Measurements from ENCODE around the gene CYP26B1. TPM values are rescaled to one million over a fixed set of nuclear protein-coding genes. Genes with fewer than 3 reads are reported as not detected.

Gene CYP26B1
- total and polyA plus RNA-seq, 11 donors = 0.76 to 5.9 (median 2.1) TPM

DNA sequence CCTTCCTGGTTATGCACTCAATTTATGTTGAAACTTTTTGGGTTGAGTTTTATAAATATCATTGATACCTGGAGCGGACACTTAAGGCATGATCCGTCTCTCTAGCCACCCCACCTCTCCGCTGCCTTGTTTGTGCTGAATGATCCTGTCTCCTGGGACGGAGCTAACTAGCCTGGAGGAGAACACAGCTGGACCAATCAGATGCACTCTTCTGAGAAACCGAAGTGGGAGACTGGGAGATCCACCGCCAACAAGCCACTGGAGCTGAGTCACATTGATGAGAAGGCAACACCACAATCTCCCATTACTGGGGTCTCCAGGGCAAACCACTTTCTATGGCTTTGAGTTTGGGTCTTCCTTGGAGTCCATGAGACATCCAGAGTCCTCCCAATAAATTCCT is 29.3 kb downstream of the CYP26B1 start:
- intact Hi-C loops (cut with DNase I) = no loop called here
- ATAC-seq (no peak), DNase-seq (no peak)
- H3K36me3 ChIP-seq = no peaks in the 10 kb centered on the region
- 81 to 97% (median 94%) methylated on average over 6 of the region's 6 CpGs for WGBS, 4 donors
- H3K9me3 ChIP-seq = peaks cover 0 to 7% (median 0%) of the 10 kb centered on the region in 12 donors
- no peak overlapping the region for H3K27ac ChIP-seq
- TF ChIP-seq POLR2A (IDR thresholded peaks at IDR 0.05) = no peak
- TF ChIP-seq, protein P1, sequence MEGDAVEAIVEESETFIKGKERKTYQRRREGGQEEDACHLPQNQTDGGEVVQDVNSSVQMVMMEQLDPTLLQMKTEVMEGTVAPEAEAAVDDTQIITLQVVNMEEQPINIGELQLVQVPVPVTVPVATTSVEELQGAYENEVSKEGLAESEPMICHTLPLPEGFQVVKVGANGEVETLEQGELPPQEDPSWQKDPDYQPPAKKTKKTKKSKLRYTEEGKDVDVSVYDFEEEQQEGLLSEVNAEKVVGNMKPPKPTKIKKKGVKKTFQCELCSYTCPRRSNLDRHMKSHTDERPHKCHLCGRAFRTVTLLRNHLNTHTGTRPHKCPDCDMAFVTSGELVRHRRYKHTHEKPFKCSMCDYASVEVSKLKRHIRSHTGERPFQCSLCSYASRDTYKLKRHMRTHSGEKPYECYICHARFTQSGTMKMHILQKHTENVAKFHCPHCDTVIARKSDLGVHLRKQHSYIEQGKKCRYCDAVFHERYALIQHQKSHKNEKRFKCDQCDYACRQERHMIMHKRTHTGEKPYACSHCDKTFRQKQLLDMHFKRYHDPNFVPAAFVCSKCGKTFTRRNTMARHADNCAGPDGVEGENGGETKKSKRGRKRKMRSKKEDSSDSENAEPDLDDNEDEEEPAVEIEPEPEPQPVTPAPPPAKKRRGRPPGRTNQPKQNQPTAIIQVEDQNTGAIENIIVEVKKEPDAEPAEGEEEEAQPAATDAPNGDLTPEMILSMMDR (IDR thresholded peaks at IDR 0.05) = no peak
- H3K4me1 ChIP-seq = no peaks in the 10 kb centered on the region
- no peak overlapping the region for H3K4me3 ChIP-seq
- peaks cover 0 to 12% (median 0%) of the 10 kb centered on the region in 9 donors for H3K27me3 ChIP-seq

DNA sequence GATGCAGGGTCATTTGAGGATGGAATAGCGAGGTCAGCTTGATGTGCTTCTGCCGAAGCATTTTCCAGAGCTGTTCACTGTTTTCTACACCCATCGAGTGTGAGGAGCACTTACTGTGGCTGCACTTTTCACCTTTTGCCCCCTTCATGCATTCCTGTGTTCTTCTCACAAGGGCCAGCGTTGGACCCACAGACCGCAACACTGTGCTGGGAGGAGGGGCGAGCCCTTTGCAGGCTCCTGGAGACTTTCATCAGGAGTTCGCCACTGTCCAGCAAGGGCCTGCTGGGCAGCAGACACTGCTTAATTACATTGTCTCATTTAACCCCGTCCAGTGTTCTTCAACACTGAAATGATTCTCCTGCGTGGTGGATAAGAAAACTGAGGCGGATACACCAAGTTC is 29.9 kb downstream of the CYP26B1 start:
- H3K4me3 ChIP-seq = no peak overlapping the region
- no peak for ATAC-seq
- H3K9me3 ChIP-seq = peaks cover 0 to 7% (median 0%) of the 10 kb centered on the region in 12 donors
- intact Hi-C loops (cut with DNase I) = no loop called here
- TF ChIP-seq, protein P1 (IDR thresholded peaks at IDR 0.05) = no peak
- TF ChIP-seq POLR2A (IDR thresholded peaks at IDR 0.05) = no peak
- 84 to 90% (median 87%) methylated on average over 10 of the region's 10 CpGs for WGBS, 4 donors
- no peak overlapping the region for H3K27ac ChIP-seq
- H3K36me3 ChIP-seq = no peaks in the 10 kb centered on the region
- H3K27me3 ChIP-seq = peaks cover 0 to 12% (median 0%) of the 10 kb centered on the region in 9 donors
- no peaks in the 10 kb centered on the region for H3K4me1 ChIP-seq
- no peak for DNase-seq

DNA sequence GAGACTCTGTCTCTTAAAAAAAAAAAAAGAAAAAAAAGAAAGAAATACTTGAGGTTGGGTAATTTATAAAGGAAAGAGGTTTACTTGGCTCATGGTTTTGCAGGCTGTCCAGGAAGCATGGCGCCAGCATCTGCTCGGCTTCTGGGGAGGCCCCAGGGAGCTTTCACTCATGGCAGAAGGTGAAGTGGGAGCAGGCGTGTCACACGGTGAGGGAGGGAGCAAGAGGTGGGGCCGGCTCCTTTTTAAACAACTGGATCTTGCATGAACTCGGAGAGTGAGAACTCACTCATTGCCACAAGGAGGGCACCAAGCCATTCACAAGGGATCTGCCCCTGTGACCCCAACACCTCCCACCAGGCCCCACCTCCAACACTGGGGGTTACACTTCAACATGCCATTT is 30.6 kb downstream of the CYP26B1 start:
- H3K27ac ChIP-seq = no peak overlapping the region
- no peaks in the 10 kb centered on the region for H3K4me1 ChIP-seq
- ATAC-seq (no peak), DNase-seq (no peak)
- intact Hi-C loops (cut with DNase I) = no loop called here
- H3K4me3 ChIP-seq = no peak overlapping the region
- H3K27me3 ChIP-seq = peaks cover 0 to 12% (median 0%) of the 10 kb centered on the region in 9 donors
- 84 to 89% (median 88%) methylated on average over 6 of the region's 6 CpGs for WGBS, 4 donors
- TF ChIP-seq, protein P1 (IDR thresholded peaks at IDR 0.05) = no peak
- TF ChIP-seq POLR2A (IDR thresholded peaks at IDR 0.05) = no peak
- no peaks in the 10 kb centered on the region for H3K36me3 ChIP-seq
- peaks cover 0 to 3% (median 0%) of the 10 kb centered on the region in 12 donors for H3K9me3 ChIP-seq

DNA sequence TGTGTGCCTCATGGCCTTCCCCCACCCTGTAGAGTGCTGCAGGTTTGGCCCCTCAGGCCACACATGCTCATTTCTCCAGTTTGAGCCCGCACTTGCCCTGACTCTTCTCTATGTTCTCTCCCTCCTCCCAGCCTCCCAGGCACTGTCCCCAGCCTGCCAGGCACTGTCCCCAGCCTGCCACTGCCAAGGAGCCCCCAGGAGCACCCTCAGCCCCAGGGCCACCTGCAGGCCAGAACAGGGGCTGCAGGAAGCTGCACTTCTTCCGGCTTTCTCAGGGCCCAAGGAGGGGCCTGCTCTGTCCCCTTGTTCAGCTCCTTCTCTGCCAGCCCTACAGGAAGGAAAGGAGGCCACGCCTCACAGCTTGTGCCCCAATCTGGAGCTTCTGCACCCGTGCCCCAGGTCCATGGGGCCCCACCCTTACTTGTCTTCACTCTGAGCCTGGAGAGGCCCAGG is 31.6 kb downstream of the CYP26B1 start:
- TF ChIP-seq, protein P1 (IDR thresholded peaks at IDR 0.05) = peak in 2 of 12 donors; percentile 14 to 19
- TF ChIP-seq POLR2A (IDR thresholded peaks at IDR 0.05) = no peak
- Histone ChIP-seq H3K27me3 (peaks cover 0 to 8% (median 0%) of the 10 kb centered on the region in 9 donors), H3K27ac (no peak overlapping the region), H3K4me1 (no peaks in the 10 kb centered on the region), H3K9me3 (no peaks in the 10 kb centered on the region), H3K4me3 (no peak overlapping the region), H3K36me3 (no peaks in the 10 kb centered on the region)
- intact Hi-C loops (cut with DNase I) = no loop called here
- 58 to 80% (median 60%) methylated on average over 2 to 4 of the region's 4 CpGs for WGBS, 4 donors
- ATAC-seq = peak in 2 of 4 donors; percentile 9 to 31
- no peak for DNase-seq

Data from heart left ventricle (tissue), 16 donors.